Esophagus squamous epithelium (tissue), 5 donors: Measurements from ENCODE around the gene LIX1. TPM values are rescaled to one million over a fixed set of nuclear protein-coding genes. Genes with fewer than 3 reads are reported as not detected.
"Not testable (repeated sequence)": the region's sequence is repeated elsewhere in the genome, so short reads cannot be mapped to it uniquely, and the experiment has no call there.

Experiments used
- DNase-seq: peaks from one replicate; lab custom pipeline; 2025; lab: John Stamatoyannopoulos, UW
- H3K27ac ChIP-seq, 4 donors: fragments of 200-600 bp; sonication (generic); one replicate each; pipeline ENCODE4 v1.5.1; 2016 to 2019; ENCODE audit warnings: mild to moderate bottlenecking in 1 of 4
- H3K27me3 ChIP-seq, 4 donors: fragments of 200-600 bp; sonication (generic); 1 replicate in 3 of 4; 2 replicates in 1 of 4; pipeline versions ENCODE4 v1.5.1 to v1.6.0; 2017 to 2021; ENCODE audit warnings: antibody characterized with exemption in 1 of 4
- H3K36me3 ChIP-seq, 3 donors: fragments of 200-600 bp; sonication (generic); one replicate each; pipeline ENCODE4 v1.5.1; 2016 to 2019
- H3K4me1 ChIP-seq, 3 donors: fragments of 200-600 bp; sonication (generic); one replicate each; pipeline ENCODE4 v1.5.1; 2017 to 2019
- H3K4me3 ChIP-seq, 4 donors: fragments of 200-600 bp; sonication (generic); 1 replicate in 3 of 4; 2 replicates in 1 of 4; pipeline ENCODE4 v1.5.1; 2016 to 2019; ENCODE audit warnings: mild to moderate bottlenecking in 2 of 4, moderate library complexity in 1 of 4
- H3K9me3 ChIP-seq, 3 donors: fragments of 200-600 bp; sonication (generic); one replicate each; pipeline ENCODE4 v1.5.1; 2016 to 2019
- POLR2A ChIP-seq, 4 donors: fragments of 450-650 bp; IDR thresholded peaks; one replicate each; pipeline ENCODE4 v1.6.1; 2017; ENCODE audit warnings: antibody characterized with exemption in 4 of 4, mild to moderate bottlenecking in 4 of 4, moderate library complexity in 3 of 4
- WGBS, 2 donors: methylation state at CpG; one replicate each; pipeline ENCODE4 v1.1.5; 2018; 5-methylcytosine and 5-hydroxymethylcytosine counted together
- intact Hi-C: fragments of 100-400 bp; cut with DNase I; formaldehyde crosslinking; loops from one replicate; pipeline ENCODE4 v1.15.0; 2022
- total RNA-seq, 4 donors: library from RNA; depleted of rRNA; stranded (reverse); fragments of >200 nt; gene quantifications; one replicate each; pipeline ENCODE4 v1.1.0, GENCODE V29; 2016
- TF ChIP-seq, protein P1 (sequence below), 6 experiments: fragments of 450-650 bp in 4 of 6; fragments of 200-600 bp in 2 of 6; sonication (generic) in 2 of 6; IDR thresholded peaks; one replicate each; pipeline ENCODE4 v1.5.1; 2016 to 2019; ENCODE audit warnings: antibody characterized with exemption in 6 of 6, mild to moderate bottlenecking in 4 of 6, moderate library complexity in 4 of 6
- donor health status: DM: yes; HTN: yes; CAD: no.

The LIX1 gene
- total RNA-seq, 4 donors from 2014 or later, result not detected

DNA sequence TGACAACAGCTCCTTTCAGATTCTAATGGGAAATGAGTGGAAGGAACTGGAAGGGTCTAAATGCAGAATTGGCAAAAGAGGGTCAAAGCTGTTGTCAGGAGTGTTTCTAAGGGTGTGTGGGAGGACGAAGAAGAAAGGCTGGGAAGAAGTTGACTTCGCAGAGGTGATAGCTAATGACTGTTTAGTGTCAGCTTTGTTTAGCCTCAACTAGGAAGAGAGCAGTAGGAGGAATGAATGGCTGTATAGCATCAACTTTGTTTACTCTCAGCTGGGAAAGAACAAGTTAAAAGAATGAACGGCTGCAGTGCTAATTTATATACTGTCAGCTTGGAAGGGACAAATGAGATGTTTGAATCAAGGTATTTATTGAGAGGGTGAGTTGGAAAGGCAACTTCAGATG, 5.9 kb upstream of the LIX1 start:
- WGBS, 2 donors, result 47 to 57% methylated on average over 3 of the region's 3 CpGs
- Histone ChIP-seq H3K36me3 (no peaks in the 10 kb centered on the region), H3K27me3 (no peaks in the 10 kb centered on the region), H3K9me3 (no peaks in the 10 kb centered on the region), H3K4me1 (no peaks in the 10 kb centered on the region), H3K27ac (no peak overlapping the region), H3K4me3 (no peak overlapping the region)
- no peak for DNase-seq
- intact Hi-C loops, result no loop called here
- no peak for TF ChIP-seq POLR2A (IDR thresholded peaks at IDR 0.05)
- TF ChIP-seq, protein P1, sequence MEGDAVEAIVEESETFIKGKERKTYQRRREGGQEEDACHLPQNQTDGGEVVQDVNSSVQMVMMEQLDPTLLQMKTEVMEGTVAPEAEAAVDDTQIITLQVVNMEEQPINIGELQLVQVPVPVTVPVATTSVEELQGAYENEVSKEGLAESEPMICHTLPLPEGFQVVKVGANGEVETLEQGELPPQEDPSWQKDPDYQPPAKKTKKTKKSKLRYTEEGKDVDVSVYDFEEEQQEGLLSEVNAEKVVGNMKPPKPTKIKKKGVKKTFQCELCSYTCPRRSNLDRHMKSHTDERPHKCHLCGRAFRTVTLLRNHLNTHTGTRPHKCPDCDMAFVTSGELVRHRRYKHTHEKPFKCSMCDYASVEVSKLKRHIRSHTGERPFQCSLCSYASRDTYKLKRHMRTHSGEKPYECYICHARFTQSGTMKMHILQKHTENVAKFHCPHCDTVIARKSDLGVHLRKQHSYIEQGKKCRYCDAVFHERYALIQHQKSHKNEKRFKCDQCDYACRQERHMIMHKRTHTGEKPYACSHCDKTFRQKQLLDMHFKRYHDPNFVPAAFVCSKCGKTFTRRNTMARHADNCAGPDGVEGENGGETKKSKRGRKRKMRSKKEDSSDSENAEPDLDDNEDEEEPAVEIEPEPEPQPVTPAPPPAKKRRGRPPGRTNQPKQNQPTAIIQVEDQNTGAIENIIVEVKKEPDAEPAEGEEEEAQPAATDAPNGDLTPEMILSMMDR (IDR thresholded peaks at IDR 0.05), result no peak

DNA sequence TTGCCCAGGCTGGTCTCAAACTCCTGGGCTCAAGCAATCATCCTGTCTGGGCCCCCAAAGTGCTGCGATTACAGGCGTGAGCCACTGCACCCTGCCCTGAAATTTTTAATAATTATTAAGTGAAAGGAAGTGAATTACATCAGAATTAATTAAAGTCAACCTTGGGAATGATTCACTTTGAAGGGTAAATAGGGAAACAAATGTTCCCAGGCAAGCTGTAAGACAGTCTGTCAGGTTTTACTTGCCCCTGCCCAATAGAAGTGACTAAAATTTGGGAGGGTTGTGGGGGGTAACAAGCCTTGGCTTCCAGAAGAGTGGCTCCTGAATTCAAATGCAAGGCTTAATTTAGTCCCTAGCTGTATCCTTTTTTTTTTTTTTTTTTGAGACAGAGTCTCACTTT, 1.3 kb upstream of the LIX1 start:
- TF ChIP-seq POLR2A (IDR thresholded peaks at IDR 0.05), result no peak
- TF ChIP-seq, protein P1 (IDR thresholded peaks at IDR 0.05), result no peak
- H3K4me3 ChIP-seq, result no peak overlapping the region
- no peak overlapping the region for H3K27ac ChIP-seq
- no peak for DNase-seq
- H3K36me3 ChIP-seq, result no peaks in the 10 kb centered on the region
- H3K9me3 ChIP-seq, result no peaks in the 10 kb centered on the region
- H3K27me3 ChIP-seq, result no peaks in the 10 kb centered on the region
- peaks cover 0 to 10% (median 2%) of the 10 kb centered on the region in 3 donors for H3K4me1 ChIP-seq
- 77 to 80% methylated on average over 2 of the region's 2 CpGs for WGBS, 2 donors
- intact Hi-C loops, result no loop called here

DNA sequence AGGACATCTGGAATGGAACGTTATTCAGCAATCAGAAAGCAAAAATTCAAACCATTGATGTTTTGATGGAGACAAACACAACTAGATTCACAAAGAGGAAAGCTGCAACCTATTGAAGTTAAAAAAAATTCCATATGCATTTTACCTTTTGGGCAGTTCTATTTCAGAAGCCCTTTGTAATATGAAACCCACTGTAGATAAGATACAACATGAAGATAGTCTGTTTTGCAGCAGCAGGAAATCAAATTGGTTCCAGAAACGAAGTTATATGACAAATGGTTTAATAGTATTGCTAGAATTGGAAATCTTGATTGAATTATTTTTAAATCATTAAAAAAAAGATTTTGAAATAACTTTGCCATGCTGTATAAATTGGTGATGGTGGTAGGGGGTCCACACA, 872 bp downstream of the LIX1 start:
- WGBS, 2 donors, result 70% methylated on average over 2 of the region's 2 CpGs
- TF ChIP-seq POLR2A (IDR thresholded peaks at IDR 0.05), result no peak
- TF ChIP-seq, protein P1 (IDR thresholded peaks at IDR 0.05), result no peak
- intact Hi-C loops, result no loop called here

DNA sequence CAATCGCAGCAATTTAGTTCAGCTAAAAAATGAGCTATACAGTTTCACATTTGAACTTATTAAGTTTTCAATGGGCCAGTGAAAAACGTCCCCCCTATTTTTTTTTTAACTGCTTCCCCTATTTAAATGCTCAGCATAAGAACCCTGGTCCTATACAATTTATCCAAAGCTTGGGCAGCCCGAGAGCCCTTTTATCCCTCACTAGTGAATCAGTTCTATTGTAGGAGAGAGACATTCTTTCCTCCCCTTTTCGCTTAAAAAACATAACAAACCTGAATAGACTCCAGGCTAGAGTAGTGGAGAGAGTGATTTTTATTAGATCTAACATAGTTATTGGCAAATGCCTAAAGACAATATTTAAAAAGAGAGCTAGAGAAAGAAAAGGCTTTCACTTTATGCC, 1.4 kb downstream of the LIX1 start:
- intact Hi-C loops, result no loop called here
- Histone ChIP-seq H3K9me3 (no peaks in the 10 kb centered on the region), H3K4me3 (no peak overlapping the region), H3K27me3 (no peaks in the 10 kb centered on the region), H3K36me3 (no peaks in the 10 kb centered on the region), H3K27ac (no peak overlapping the region), H3K4me1 (peaks cover 0 to 10% (median 2%) of the 10 kb centered on the region in 3 donors)
- no peak for DNase-seq
- TF ChIP-seq, protein P1 (IDR thresholded peaks at IDR 0.05), result no peak
- no peak for TF ChIP-seq POLR2A (IDR thresholded peaks at IDR 0.05)
- WGBS, 2 donors, result 54 to 59% methylated on average over 4 of the region's 4 CpGs

More for the DNA sequence above, 872 bp downstream of the LIX1 start:
- no peak overlapping the region for H3K27ac ChIP-seq
- H3K4me3 ChIP-seq, result no peak overlapping the region
- DNase-seq, result no peak
- H3K4me1 ChIP-seq, result peaks cover 0 to 10% (median 2%) of the 10 kb centered on the region in 3 donors
- H3K9me3 ChIP-seq, result no peaks in the 10 kb centered on the region
- H3K36me3 ChIP-seq, result no peaks in the 10 kb centered on the region
- no peaks in the 10 kb centered on the region for H3K27me3 ChIP-seq

DNA sequence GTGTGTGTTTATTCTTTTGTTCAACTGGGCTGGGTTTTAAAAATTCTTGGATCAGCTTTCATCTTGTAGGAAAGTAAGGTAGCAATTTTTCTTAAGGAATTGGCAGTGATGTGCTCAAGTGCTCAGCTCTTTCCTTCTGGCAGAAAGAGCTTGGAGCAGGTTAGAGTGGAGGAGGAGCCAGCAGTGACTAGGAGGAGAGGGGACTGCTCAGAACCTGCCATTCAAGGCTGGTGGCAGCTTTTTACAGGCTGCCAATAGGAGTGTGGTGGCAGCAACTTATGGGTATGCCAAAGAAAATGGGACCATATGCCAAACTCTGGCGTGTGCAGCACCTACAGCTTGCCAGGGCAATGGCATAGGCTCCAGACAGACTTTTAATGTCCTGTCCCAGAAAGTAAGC, 2.2 kb downstream of the LIX1 start:
- 10 to 43% methylated on average over 1 of the region's 1 CpG for WGBS, 2 donors
- H3K9me3 ChIP-seq, H3K36me3 ChIP-seq, DNase-seq, H3K4me3 ChIP-seq, H3K27me3 ChIP-seq, intact Hi-C loops, H3K27ac ChIP-seq: not testable (repeated sequence)
- peaks cover 0 to 10% (median 2%) of the 10 kb centered on the region in 3 donors for H3K4me1 ChIP-seq

DNA sequence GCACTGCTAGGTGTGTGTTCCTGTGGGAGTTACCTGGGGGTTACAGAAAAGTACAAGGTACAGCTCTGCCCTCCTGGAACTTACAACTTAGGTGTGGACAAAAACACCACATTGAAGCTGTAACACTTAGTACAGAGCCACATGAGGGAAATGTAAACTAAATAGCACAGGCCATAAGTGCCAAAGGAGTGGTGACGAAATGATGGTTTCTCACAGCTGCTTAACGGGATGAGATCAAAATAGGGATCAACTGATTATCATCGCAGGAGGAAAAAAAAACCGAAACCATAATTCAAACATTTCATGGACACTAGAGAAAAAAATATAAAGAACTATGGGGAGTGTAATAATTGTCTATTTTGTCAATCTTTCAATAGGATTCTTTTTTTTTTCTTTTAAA, 5.9 kb downstream of the LIX1 start:
- 80 to 82% methylated on average over 4 of the region's 4 CpGs for WGBS, 2 donors
- intact Hi-C loops, result no loop called here
- DNase-seq, result no peak
- no peak for TF ChIP-seq POLR2A (IDR thresholded peaks at IDR 0.05)
- TF ChIP-seq, protein P1 (IDR thresholded peaks at IDR 0.05), result no peak
- H3K27ac ChIP-seq, result no peak overlapping the region
- H3K27me3 ChIP-seq, result no peaks in the 10 kb centered on the region
- H3K9me3 ChIP-seq, result no peaks in the 10 kb centered on the region
- no peaks in the 10 kb centered on the region for H3K36me3 ChIP-seq
- H3K4me1 ChIP-seq, result peaks cover 0 to 5% (median 0%) of the 10 kb centered on the region in 3 donors
- H3K4me3 ChIP-seq, result no peak overlapping the region
